ENCODE results near the gene PLCB3. TPM values are rescaled to one million over a fixed set of nuclear protein-coding genes. Genes with fewer than 3 reads are reported as not detected.

The PLCB3 gene
- total and polyA plus RNA-seq, 10 of the 15 experiments (the other 5 are each of a cell fraction or from before 2014, with no cell fraction given), result 0.03 to 10.3 (median 3.3) TPM

DNA sequence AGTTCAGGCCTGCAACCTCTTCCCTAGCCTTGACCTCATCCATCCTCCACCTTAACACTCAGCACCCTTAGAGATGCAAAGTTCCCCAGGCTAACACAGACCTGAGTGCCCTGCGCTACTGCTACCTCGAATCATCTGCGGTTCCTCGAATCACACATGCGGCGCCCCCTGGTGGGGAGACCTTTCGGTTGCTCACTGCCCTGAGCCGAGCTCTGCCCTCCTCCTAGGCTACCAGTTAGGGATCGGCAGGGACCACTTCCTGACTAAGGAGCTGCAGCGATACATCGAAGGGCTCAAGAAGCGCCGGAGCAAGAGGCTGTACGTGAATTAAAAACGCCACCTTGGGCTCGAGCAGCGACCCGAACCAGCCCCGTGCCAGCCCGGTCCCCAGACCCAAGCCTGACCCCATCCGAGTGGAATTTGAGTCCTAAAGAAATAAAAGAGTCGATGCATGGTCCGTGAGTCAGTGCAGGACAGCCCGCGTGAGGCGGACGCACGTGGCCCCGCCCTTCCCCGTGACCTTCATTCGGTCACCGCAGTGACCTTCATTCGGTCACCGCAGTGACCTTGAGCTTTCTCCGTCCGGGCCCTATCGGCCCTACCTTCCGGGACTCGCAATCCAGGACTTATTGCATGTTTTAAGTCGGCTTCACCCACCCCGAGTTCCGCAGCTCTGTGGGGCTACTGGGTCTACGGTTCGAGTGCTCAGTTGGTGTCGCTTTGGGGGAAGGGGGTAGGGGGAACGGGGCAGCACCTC lies 53.2 kb downstream of the PLCB3 start (continued):
- TF ChIP-seq, protein P1, sequence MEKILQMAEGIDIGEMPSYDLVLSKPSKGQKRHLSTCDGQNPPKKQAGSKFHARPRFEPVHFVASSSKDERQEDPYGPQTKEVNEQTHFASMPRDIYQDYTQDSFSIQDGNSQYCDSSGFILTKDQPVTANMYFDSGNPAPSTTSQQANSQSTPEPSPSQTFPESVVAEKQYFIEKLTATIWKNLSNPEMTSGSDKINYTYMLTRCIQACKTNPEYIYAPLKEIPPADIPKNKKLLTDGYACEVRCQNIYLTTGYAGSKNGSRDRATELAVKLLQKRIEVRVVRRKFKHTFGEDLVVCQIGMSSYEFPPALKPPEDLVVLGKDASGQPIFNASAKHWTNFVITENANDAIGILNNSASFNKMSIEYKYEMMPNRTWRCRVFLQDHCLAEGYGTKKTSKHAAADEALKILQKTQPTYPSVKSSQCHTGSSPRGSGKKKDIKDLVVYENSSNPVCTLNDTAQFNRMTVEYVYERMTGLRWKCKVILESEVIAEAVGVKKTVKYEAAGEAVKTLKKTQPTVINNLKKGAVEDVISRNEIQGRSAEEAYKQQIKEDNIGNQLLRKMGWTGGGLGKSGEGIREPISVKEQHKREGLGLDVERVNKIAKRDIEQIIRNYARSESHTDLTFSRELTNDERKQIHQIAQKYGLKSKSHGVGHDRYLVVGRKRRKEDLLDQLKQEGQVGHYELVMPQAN (conservative IDR thresholded peaks at IDR 0.05), result peak; percentile 56; the same call in 1 of the 2 replicates
- no peak for TF ChIP-seq KAT2A (conservative IDR thresholded peaks at IDR 0.05; ENCODE audit: control insufficient read depth, low read depth, low read length)
- TF ChIP-seq, protein P2, sequence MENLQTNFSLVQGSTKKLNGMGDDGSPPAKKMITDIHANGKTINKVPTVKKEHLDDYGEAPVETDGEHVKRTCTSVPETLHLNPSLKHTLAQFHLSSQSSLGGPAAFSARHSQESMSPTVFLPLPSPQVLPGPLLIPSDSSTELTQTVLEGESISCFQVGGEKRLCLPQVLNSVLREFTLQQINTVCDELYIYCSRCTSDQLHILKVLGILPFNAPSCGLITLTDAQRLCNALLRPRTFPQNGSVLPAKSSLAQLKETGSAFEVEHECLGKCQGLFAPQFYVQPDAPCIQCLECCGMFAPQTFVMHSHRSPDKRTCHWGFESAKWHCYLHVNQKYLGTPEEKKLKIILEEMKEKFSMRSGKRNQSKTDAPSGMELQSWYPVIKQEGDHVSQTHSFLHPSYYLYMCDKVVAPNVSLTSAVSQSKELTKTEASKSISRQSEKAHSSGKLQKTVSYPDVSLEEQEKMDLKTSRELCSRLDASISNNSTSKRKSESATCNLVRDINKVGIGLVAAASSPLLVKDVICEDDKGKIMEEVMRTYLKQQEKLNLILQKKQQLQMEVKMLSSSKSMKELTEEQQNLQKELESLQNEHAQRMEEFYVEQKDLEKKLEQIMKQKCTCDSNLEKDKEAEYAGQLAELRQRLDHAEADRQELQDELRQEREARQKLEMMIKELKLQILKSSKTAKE (IDR thresholded peaks at IDR 0.05; ENCODE audit: low read depth, poor library complexity, severe bottlenecking), result peak; percentile 58
- no peak for TF ChIP-seq HDAC6 (IDR thresholded peaks at IDR 0.05; ENCODE audit: unreplicated experiment)
- TF ChIP-seq CREM (IDR thresholded peaks at IDR 0.05; ENCODE audit: low read depth), result peak; percentile 47; the same call in 1 of the 2 replicates
- TF ChIP-seq TARDBP (IDR thresholded peaks at IDR 0.05; ENCODE audit: borderline replicate concordance), result 0 out of 2 replicates have a peak, but pooled peaks have one; percentile 25
- TF ChIP-seq BRCA1 (IDR thresholded peaks at IDR 0.05; ENCODE audit: low read depth, low read length), result no peak
- TF ChIP-seq MTA2 (IDR thresholded peaks at IDR 0.05; ENCODE audit: low read depth), result peak; percentile 61; the same call in 1 of the 2 replicates
- no peak for TF ChIP-seq SREBF1 (IDR thresholded peaks at IDR 0.05; ENCODE audit: low read length)
- peak; percentile 70 for TF ChIP-seq IKZF1 (conservative IDR thresholded peaks at IDR 0.05)
- peak; percentile 61; the same call in 1 of the 2 replicates for TF ChIP-seq DPF2 (IDR thresholded peaks at IDR 0.05)
- TF ChIP-seq SPI1 (IDR thresholded peaks at IDR 0.05; ENCODE audit: borderline replicate concordance, insufficient read depth, low read depth, low read length), result peak; percentile 33; the same call in 1 of the 2 replicates
- TF ChIP-seq ETV6 (conservative IDR thresholded peaks at IDR 0.05 in 1 of 2, IDR thresholded peaks at IDR 0.05 in 1 of 2; ENCODE audit: borderline replicate concordance in 1 of 2, low read depth in 1 of 2), result no peak
- TF ChIP-seq, protein P3, sequence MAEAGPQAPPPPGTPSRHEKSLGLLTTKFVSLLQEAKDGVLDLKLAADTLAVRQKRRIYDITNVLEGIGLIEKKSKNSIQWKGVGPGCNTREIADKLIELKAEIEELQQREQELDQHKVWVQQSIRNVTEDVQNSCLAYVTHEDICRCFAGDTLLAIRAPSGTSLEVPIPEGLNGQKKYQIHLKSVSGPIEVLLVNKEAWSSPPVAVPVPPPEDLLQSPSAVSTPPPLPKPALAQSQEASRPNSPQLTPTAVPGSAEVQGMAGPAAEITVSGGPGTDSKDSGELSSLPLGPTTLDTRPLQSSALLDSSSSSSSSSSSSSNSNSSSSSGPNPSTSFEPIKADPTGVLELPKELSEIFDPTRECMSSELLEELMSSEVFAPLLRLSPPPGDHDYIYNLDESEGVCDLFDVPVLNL (IDR thresholded peaks at IDR 0.05; ENCODE audit: low read depth, low read length), result no peak
